Neural progenitor cell (in vitro differentiated cells): ENCODE measurements around the gene NUMB. TPM values are rescaled to one million over a fixed set of nuclear protein-coding genes. Genes with fewer than 3 reads are reported as not detected.

ENCODE experiments used
- DNase-seq: peaks from one replicate; pipeline ENCODE4 v3.0.0-alpha.2; 2016; ENCODE audit warnings: low spot score
- H2AFZ ChIP-seq: fragments of 200-600 bp; sonication (generic); replicated peaks from 2 replicates; pipeline ENCODE4 v1.6.1; 2016; ENCODE audit warnings: antibody characterized with exemption
- H3F3A ChIP-seq: fragments of 200-600 bp; sonication (generic); 2 replicates; pipeline ENCODE4 v1.6.1; 2016; ENCODE audit warnings: antibody characterized with exemption, low read depth
- H3K27ac ChIP-seq: fragments of 200-600 bp; sonication (generic); 2 replicates; pipeline ENCODE4 v1.5.1; 2016; ENCODE audit warnings: mild to moderate bottlenecking
- H3K27me3 ChIP-seq: fragments of 200-600 bp; sonication (generic); 2 replicates; pipeline ENCODE4 v1.6.1; 2016; ENCODE audit warnings: mild to moderate bottlenecking, moderate library complexity
- H3K36me3 ChIP-seq: fragments of 200-600 bp; sonication (generic); 2 replicates; pipeline ENCODE4 v1.5.1; 2016
- H3K4me1 ChIP-seq: fragments of 200-600 bp; sonication (generic); 2 replicates; pipeline ENCODE4 v1.6.1; 2016; ENCODE audit warnings: mixed run types
- H3K4me2 ChIP-seq: fragments of 200-600 bp; sonication (generic); 2 replicates; pipeline ENCODE4 v1.6.1; 2016
- H3K4me3 ChIP-seq: fragments of 200-600 bp; sonication (generic); 2 replicates; pipeline ENCODE4 v1.5.1; 2016
- H3K79me2 ChIP-seq: fragments of 200-600 bp; sonication (generic); 2 replicates; pipeline ENCODE4 v1.6.1; 2016; ENCODE audit warnings: low read depth
- H3K9ac ChIP-seq: fragments of 200-600 bp; sonication (generic); 2 replicates; pipeline ENCODE4 v1.6.1; 2016
- H3K9me3 ChIP-seq: fragments of 200-600 bp; sonication (generic); 2 replicates; pipeline ENCODE4 v1.5.1; 2016; ENCODE audit warnings: low read depth
- H4K20me1 ChIP-seq: fragments of 200-600 bp; sonication (generic); 2 replicates; pipeline ENCODE4 v1.6.1; 2016; ENCODE audit warnings: low read depth
- H3K27ac Mint-ChIP-seq: 3 replicates; pipeline ENCODE4 v1.8.0; 2021; ENCODE audit warnings: mixed read lengths
- H3K27me3 Mint-ChIP-seq: 2 replicates; pipeline ENCODE4 v1.8.0; 2022; ENCODE audit warnings: low read depth, mild to moderate bottlenecking, inconsistent platforms, moderate library complexity, mixed read lengths; ENCODE audit not compliant: insufficient read depth
- H3K36me3 Mint-ChIP-seq: 3 replicates; pipeline ENCODE4 v1.8.0; 2021; ENCODE audit warnings: mixed read lengths
- H3K4me1 Mint-ChIP-seq: 3 replicates; pipeline ENCODE4 v1.8.0; 2021; ENCODE audit warnings: mixed read lengths
- H3K4me3 Mint-ChIP-seq: 3 replicates; pipeline ENCODE4 v1.8.0; 2021; ENCODE audit warnings: mild to moderate bottlenecking, moderate library complexity, mixed read lengths
- H3K9me3 Mint-ChIP-seq: 3 replicates; pipeline ENCODE4 v1.8.0; 2020; ENCODE audit warnings: mixed read lengths
- EZH2 ChIP-seq: fragments of 200-600 bp; sonication (generic); IDR thresholded peaks from 2 replicates; pipeline ENCODE4 v1.6.1; 2017; ENCODE audit warnings: antibody characterized with exemption, mild to moderate bottlenecking, moderate library complexity
- EZH2phosphoT487 ChIP-seq: fragments of 200-600 bp; sonication (generic); IDR thresholded peaks from 2 replicates; pipeline ENCODE4 v1.6.1; 2017; ENCODE audit warnings: antibody characterized with exemption
- total RNA-seq: library from RNA; depleted of rRNA; stranded (reverse); fragments of >200 nt; gene quantifications from 2 replicates; pipeline ENCODE4 v1.2.3, GENCODE V29; 2015; ENCODE audit warnings: low replicate concordance
- TF ChIP-seq, protein P1 (sequence below): fragments of 200-600 bp; sonication (generic); IDR thresholded peaks from 2 replicates; pipeline ENCODE4 v1.5.1; 2017; ENCODE audit warnings: antibody characterized with exemption, mild to moderate bottlenecking

Gene NUMB
- total RNA-seq, 1 donor from 2014 or later = 37.2 TPM

DNA sequence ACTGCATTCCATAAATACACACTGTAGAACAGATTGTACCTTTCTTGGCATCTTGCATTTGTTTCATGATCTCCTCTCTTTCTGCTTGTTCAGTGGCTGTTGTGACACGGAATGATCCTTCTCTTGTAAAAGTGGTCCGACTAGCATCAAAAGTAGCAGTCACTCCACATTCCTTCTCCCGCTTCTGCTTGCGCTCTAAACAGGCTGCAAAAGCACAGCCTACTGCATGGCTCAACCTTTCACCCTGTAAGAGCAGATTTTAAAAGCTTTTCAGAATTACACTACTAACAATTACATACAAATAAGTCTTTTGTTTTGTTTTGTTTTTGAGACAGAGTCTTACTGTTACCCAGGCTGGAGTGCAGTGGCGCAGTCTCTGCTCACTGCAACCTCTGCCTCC lies 171.3 kb downstream of the NUMB start:
- no peak overlapping the region for H3K27ac Mint-ChIP-seq
- H3K4me2 ChIP-seq = no peak overlapping the region
- no peaks in the 10 kb centered on the region for H3K36me3 ChIP-seq
- DNase-seq = peak; percentile 23
- H4K20me1 ChIP-seq = peaks cover 52% of the 10 kb centered on the region
- no peaks in the 10 kb centered on the region for H3K79me2 ChIP-seq
- H2AFZ ChIP-seq = no peak overlapping the region
- peaks cover 29% of the 10 kb centered on the region for H3K4me1 ChIP-seq
- no peaks in the 10 kb centered on the region for H3K9me3 ChIP-seq
- peaks cover 46% of the 10 kb centered on the region for H3F3A ChIP-seq
- TF ChIP-seq, protein P1, sequence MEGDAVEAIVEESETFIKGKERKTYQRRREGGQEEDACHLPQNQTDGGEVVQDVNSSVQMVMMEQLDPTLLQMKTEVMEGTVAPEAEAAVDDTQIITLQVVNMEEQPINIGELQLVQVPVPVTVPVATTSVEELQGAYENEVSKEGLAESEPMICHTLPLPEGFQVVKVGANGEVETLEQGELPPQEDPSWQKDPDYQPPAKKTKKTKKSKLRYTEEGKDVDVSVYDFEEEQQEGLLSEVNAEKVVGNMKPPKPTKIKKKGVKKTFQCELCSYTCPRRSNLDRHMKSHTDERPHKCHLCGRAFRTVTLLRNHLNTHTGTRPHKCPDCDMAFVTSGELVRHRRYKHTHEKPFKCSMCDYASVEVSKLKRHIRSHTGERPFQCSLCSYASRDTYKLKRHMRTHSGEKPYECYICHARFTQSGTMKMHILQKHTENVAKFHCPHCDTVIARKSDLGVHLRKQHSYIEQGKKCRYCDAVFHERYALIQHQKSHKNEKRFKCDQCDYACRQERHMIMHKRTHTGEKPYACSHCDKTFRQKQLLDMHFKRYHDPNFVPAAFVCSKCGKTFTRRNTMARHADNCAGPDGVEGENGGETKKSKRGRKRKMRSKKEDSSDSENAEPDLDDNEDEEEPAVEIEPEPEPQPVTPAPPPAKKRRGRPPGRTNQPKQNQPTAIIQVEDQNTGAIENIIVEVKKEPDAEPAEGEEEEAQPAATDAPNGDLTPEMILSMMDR = no peak
- TF ChIP-seq EZH2 (no peak), EZH2phosphoT487 (no peak)
- no peak overlapping the region for H3K4me3 Mint-ChIP-seq
- peaks cover 2% of the 10 kb centered on the region for H3K27me3 Mint-ChIP-seq
- H3K9ac ChIP-seq = peak overlapping the region; percentile 37
- no peak overlapping the region for H3K27ac ChIP-seq
- H3K4me1 Mint-ChIP-seq = peaks cover 5% of the 10 kb centered on the region
- no peak overlapping the region for H3K4me3 ChIP-seq
- H3K9me3 Mint-ChIP-seq = no peaks in the 10 kb centered on the region
- H3K36me3 Mint-ChIP-seq = peaks cover 12% of the 10 kb centered on the region
- H3K27me3 ChIP-seq = no peaks in the 10 kb centered on the region

DNA sequence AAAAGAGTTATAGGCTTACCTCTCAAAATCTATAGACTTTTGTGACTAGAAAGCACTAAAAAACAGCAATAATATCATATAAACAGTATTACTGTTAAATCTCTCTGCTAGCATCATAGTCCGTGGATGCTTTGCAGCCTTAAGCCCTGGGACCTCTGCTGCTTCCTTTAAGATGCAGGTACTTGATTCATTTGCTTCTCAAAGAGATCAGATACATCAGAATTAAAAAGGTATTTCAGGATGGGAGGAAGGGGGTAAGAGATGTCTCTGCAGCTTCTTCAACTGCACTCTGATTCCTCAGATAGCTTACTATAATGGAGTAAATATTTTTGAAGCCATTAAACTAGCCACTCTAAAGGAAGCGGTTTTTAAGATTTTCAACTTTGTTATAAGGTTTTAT lies 171.7 kb downstream of the NUMB start:
- Histone ChIP-seq H3K4me1 (peaks cover 29% of the 10 kb centered on the region), H3F3A (peaks cover 48% of the 10 kb centered on the region), H3K4me3 (no peak overlapping the region), H3K79me2 (no peaks in the 10 kb centered on the region), H3K4me2 (no peak overlapping the region), H3K27ac (no peak overlapping the region), H2AFZ (no peak overlapping the region), H4K20me1 (peaks cover 53% of the 10 kb centered on the region), H3K9ac (no peak overlapping the region), H3K27me3 (no peaks in the 10 kb centered on the region), H3K36me3 (no peaks in the 10 kb centered on the region), H3K9me3 (no peaks in the 10 kb centered on the region)
- Mint-ChIP-seq H3K9me3 (no peaks in the 10 kb centered on the region), H3K4me1 (peaks cover 5% of the 10 kb centered on the region), H3K27ac (no peak overlapping the region), H3K4me3 (no peak overlapping the region), H3K36me3 (peaks cover 12% of the 10 kb centered on the region), H3K27me3 (peaks cover 2% of the 10 kb centered on the region)
- DNase-seq = no peak
- TF ChIP-seq, protein P1 = no peak
- TF ChIP-seq EZH2 = no peak
- TF ChIP-seq EZH2phosphoT487 = no peak

DNA sequence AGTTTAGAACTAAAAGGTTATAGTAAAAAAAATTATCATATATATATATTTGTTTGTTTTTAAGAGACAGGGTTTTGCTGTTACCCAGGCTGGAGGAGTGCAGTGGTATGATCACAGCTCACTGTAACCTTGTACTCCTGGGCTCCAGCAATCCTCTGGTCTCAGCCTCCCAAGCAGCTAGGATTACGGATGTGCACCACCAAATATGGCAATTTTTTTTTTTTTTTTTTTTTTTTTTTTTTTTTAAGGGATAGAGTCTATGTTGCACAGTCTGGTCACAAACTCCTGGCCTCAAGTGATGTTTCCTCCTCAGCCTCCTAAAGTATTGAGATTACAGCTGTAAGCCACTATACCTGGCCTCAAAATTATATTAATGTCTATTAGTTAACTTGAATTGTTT lies 172.4 kb downstream of the NUMB start:
- Histone ChIP-seq H3K79me2 (no peaks in the 10 kb centered on the region), H3K4me1 (peaks cover 29% of the 10 kb centered on the region), H3K27ac (no peak overlapping the region), H3K9me3 (no peaks in the 10 kb centered on the region), H4K20me1 (peaks cover 53% of the 10 kb centered on the region), H3K4me3 (no peak overlapping the region), H3K9ac (no peak overlapping the region), H2AFZ (no peak overlapping the region), H3K4me2 (no peak overlapping the region), H3K36me3 (no peaks in the 10 kb centered on the region), H3F3A (peaks cover 54% of the 10 kb centered on the region), H3K27me3 (no peaks in the 10 kb centered on the region)
- TF ChIP-seq EZH2phosphoT487 (no peak), EZH2 (no peak)
- TF ChIP-seq, protein P1 = no peak
- Mint-ChIP-seq H3K4me1 (peaks cover 5% of the 10 kb centered on the region), H3K4me3 (no peak overlapping the region), H3K36me3 (peaks cover 12% of the 10 kb centered on the region), H3K27ac (no peak overlapping the region), H3K9me3 (no peaks in the 10 kb centered on the region), H3K27me3 (peaks cover 2% of the 10 kb centered on the region)
- DNase-seq = no peak
